Caco-2 (cell line): ENCODE results near the gene TCERG1L. TPM values are rescaled to one million over a fixed set of nuclear protein-coding genes. Genes with fewer than 3 reads are reported as not detected.

ENCODE experiments used
- BruUV-seq: library from RNA; stranded (reverse); fragments of 400-500 nt; replicated peaks from 2 replicates; lab custom pipeline; 2021; lab: Mats Ljungman, UMichigan
- CTCF ChIA-PET: fragments of 300-600 bp; sonication (Branson Sonifier 250); formaldehyde crosslinking; loops from one replicate; lab custom pipeline; 2022; ENCODE audit warnings: antibody characterized with exemption; lab: Charles Lee
- POLR2A ChIA-PET: fragments of 300-600 bp; sonication (Branson Sonifier 250); formaldehyde crosslinking; loops from one replicate; lab custom pipeline; 2022; ENCODE audit warnings: antibody characterized with exemption; lab: Charles Lee
- DNase-seq, 2 experiments: peaks; one replicate each; pipeline versions ENCODE4 v3.0.0 to v3.0.0-alpha.2; 2020 to 2022
- H3K27me3 ChIP-seq: replicated peaks from 2 replicates; pipeline ENCODE4 v1.6.0; 2011; ENCODE audit warnings: low read length; ENCODE audit not compliant: control insufficient read depth, insufficient read depth
- H3K36me3 ChIP-seq: 2 replicates; pipeline ENCODE4 v1.5.1; 2011; ENCODE audit warnings: low read length; ENCODE audit not compliant: control insufficient read depth, insufficient read depth
- H3K4me1 ChIP-seq: fragments of 250-450 bp; sonication (Bioruptor Pico); 2 replicates; pipeline ENCODE4 v1.5.1; 2020; ENCODE audit warnings: mild to moderate bottlenecking
- H3K4me3 ChIP-seq: 2 replicates; pipeline ENCODE4 v1.5.1; 2011; ENCODE audit warnings: low read depth, mild to moderate bottlenecking, control low read depth, low read length
- H3K9me3 ChIP-seq: fragments of 250-450 bp; sonication (Bioruptor Pico); 2 replicates; pipeline ENCODE4 v1.5.1; 2020; ENCODE audit warnings: mild to moderate bottlenecking, moderate library complexity
- H3K27ac Mint-ChIP-seq: one replicate; pipeline ENCODE4 v1.8.0; 2022; ENCODE audit warnings: mixed read lengths; ENCODE audit not compliant: unreplicated experiment
- H3K27me3 Mint-ChIP-seq: one replicate; pipeline ENCODE4 v1.8.0; 2022; ENCODE audit warnings: mixed read lengths; ENCODE audit not compliant: insufficient read depth, unreplicated experiment
- H3K36me3 Mint-ChIP-seq: one replicate; pipeline ENCODE4 v1.8.0; 2022; ENCODE audit warnings: mild to moderate bottlenecking, mixed read lengths; ENCODE audit not compliant: insufficient read depth, unreplicated experiment
- H3K4me1 Mint-ChIP-seq: one replicate; pipeline ENCODE4 v1.8.0; 2022; ENCODE audit warnings: low read depth, mixed read lengths; ENCODE audit not compliant: unreplicated experiment
- H3K4me3 Mint-ChIP-seq: one replicate; pipeline ENCODE4 v1.8.0; 2022; ENCODE audit warnings: mild to moderate bottlenecking, moderate library complexity, mixed read lengths; ENCODE audit not compliant: unreplicated experiment
- H3K9me3 Mint-ChIP-seq: one replicate; pipeline ENCODE4 v1.8.0; 2022; ENCODE audit warnings: mixed read lengths; ENCODE audit not compliant: unreplicated experiment
- CTCF ChIP-seq, 2 experiments: fragments of 200-600 bp in 1 of 2; IDR thresholded peaks; 1 replicate in 1 of 2; 2 replicates in 1 of 2; pipeline versions ENCODE4 v1.5.1 to v1.8.0; 2011 to 2022; ENCODE audit warnings: antibody characterized with exemption in 1 of 2, control low read depth in 1 of 2, inconsistent platforms in 1 of 2, low read depth in 1 of 2, low read length in 1 of 2, mild to moderate bottlenecking in 1 of 2, moderate library complexity in 1 of 2; ENCODE audit not compliant: insufficient read depth in 1 of 2, severe bottlenecking in 1 of 2, unreplicated experiment in 1 of 2
- intact Hi-C: fragments of 100-400 bp; cut with micrococcal nuclease; formaldehyde crosslinking; loops from one replicate; pipeline ENCODE4 v1.10.0; 2022; ENCODE audit not compliant: unreplicated experiment
- total RNA-seq: library from RNA; stranded (reverse); gene quantifications from 2 replicates; pipeline ENCODE4 v1.2.3, GENCODE V29; 2022

TCERG1L gene
- total RNA-seq, 1 experiment from 2014 or later: not detected

- H3K27ac Mint-ChIP-seq: no peak overlapping the region
- CTCF ChIA-PET: no interaction called here
- no peak for TF ChIP-seq CTCF (IDR thresholded peaks at IDR 0.05; ENCODE audit: insufficient read depth in 1 of 2, low read depth in 1 of 2, low read length in 1 of 2, severe bottlenecking in 1 of 2, unreplicated experiment in 1 of 2)
- H3K4me1 ChIP-seq: no peaks in the 10 kb centered on the region
- no peaks in the 10 kb centered on the region for H3K4me1 Mint-ChIP-seq
- no peaks in the 10 kb centered on the region for H3K36me3 Mint-ChIP-seq
- no peaks in the 10 kb centered on the region for H3K27me3 Mint-ChIP-seq
- no peak for DNase-seq
- BruUV-seq: no TSS peak
- POLR2A ChIA-PET: no interaction called here
- H3K27me3 ChIP-seq: no peaks in the 10 kb centered on the region
- H3K36me3 ChIP-seq: no peaks in the 10 kb centered on the region
- intact Hi-C loops: no loop called here
- no peak overlapping the region for H3K4me3 Mint-ChIP-seq
- no peak overlapping the region for H3K4me3 ChIP-seq
- peaks cover 10% of the 10 kb centered on the region for H3K9me3 Mint-ChIP-seq
- H3K9me3 ChIP-seq: no peaks in the 10 kb centered on the region
Measured at GRCh38 chr10:131061216-131061615, 250.3 kb downstream of the TCERG1L start.

GRCh38 chr10:131059881-131060280, 251.6 kb downstream of the TCERG1L start:
- Mint-ChIP-seq H3K4me3 (no peak overlapping the region), H3K27ac (no peak overlapping the region), H3K9me3 (peaks cover 10% of the 10 kb centered on the region), H3K27me3 (no peaks in the 10 kb centered on the region), H3K36me3 (no peaks in the 10 kb centered on the region), H3K4me1 (no peaks in the 10 kb centered on the region)
- no peak for DNase-seq
- H3K4me1 ChIP-seq: no peaks in the 10 kb centered on the region
- ChIA-PET CTCF (no interaction called here), POLR2A (no interaction called here)
- no peaks in the 10 kb centered on the region for H3K36me3 ChIP-seq
- intact Hi-C loops: no loop called here
- H3K9me3 ChIP-seq: no peaks in the 10 kb centered on the region
- no peak for TF ChIP-seq CTCF (IDR thresholded peaks at IDR 0.05; ENCODE audit: insufficient read depth in 1 of 2, low read depth in 1 of 2, low read length in 1 of 2, severe bottlenecking in 1 of 2, unreplicated experiment in 1 of 2)
- BruUV-seq: no TSS peak
- H3K4me3 ChIP-seq: no peak overlapping the region
- no peaks in the 10 kb centered on the region for H3K27me3 ChIP-seq

- Histone ChIP-seq H3K27me3 (no peaks in the 10 kb centered on the region), H3K4me1 (no peaks in the 10 kb centered on the region), H3K36me3 (no peaks in the 10 kb centered on the region), H3K4me3 (no peak overlapping the region), H3K9me3 (no peaks in the 10 kb centered on the region)
- POLR2A ChIA-PET: no interaction called here
- DNase-seq: no peak
- Mint-ChIP-seq H3K4me3 (no peak overlapping the region), H3K27ac (no peak overlapping the region), H3K9me3 (peaks cover 10% of the 10 kb centered on the region), H3K36me3 (no peaks in the 10 kb centered on the region), H3K27me3 (no peaks in the 10 kb centered on the region), H3K4me1 (no peaks in the 10 kb centered on the region)
- BruUV-seq: no TSS peak
- CTCF ChIA-PET: no interaction called here
- intact Hi-C loops: no loop called here
- no peak for TF ChIP-seq CTCF (IDR thresholded peaks at IDR 0.05; ENCODE audit: insufficient read depth in 1 of 2, low read depth in 1 of 2, low read length in 1 of 2, severe bottlenecking in 1 of 2, unreplicated experiment in 1 of 2)
Measured at GRCh38 chr10:131058799-131059198, 252.7 kb downstream of the TCERG1L start.
